RWPE2 (cell line): ENCODE results near the gene MRPL53.
A peak's percentile ranks its signal among the peaks of the same experiment; 100 is the strongest.

Experiments used
- ATAC-seq: fragments of 200-7000 bp; cut with Tn5 transposase; 3 replicates; pipeline ENCODE4 v1.9.1; 2021; ENCODE audit warnings: low read depth
- DNase-seq: peaks from one replicate; pipeline ENCODE4 v3.0.0-alpha.2; 2020; ENCODE audit warnings: low spot score
- H3K27ac ChIP-seq: fragments of 450-650 bp; 2 replicates; pipeline ENCODE4 v1.5.1; 2017; ENCODE audit warnings: mild to moderate bottlenecking; ENCODE audit not compliant: poor library complexity, severe bottlenecking
- H3K27me3 ChIP-seq: fragments of 250-450 bp; sonication (Bioruptor Pico); 2 replicates; pipeline ENCODE4 v1.5.1; 2021; ENCODE audit warnings: mild to moderate bottlenecking, moderate library complexity; ENCODE audit not compliant: insufficient read depth, poor library complexity, severe bottlenecking
- H3K36me3 ChIP-seq: fragments of 250-450 bp; sonication (Bioruptor Pico); 2 replicates; pipeline ENCODE4 v1.5.1; 2020; ENCODE audit warnings: low read depth, mild to moderate bottlenecking, moderate library complexity
- H3K4me1 ChIP-seq: fragments of 250-450 bp; sonication (Bioruptor Pico); 2 replicates; pipeline ENCODE4 v1.5.1; 2021; ENCODE audit warnings: mild to moderate bottlenecking, moderate library complexity; ENCODE audit not compliant: insufficient read depth, poor library complexity, severe bottlenecking
- H3K4me3 ChIP-seq: fragments of 250-450 bp; sonication (Bioruptor Pico); 2 replicates; pipeline ENCODE4 v1.5.1; 2021; ENCODE audit warnings: mild to moderate bottlenecking, moderate library complexity; ENCODE audit not compliant: severe bottlenecking
- H3K9me3 ChIP-seq: fragments of 250-450 bp; sonication (Bioruptor Pico); 2 replicates; pipeline ENCODE4 v1.5.1; 2021; ENCODE audit warnings: mild to moderate bottlenecking, moderate library complexity; ENCODE audit not compliant: severe bottlenecking
- TF ChIP-seq, protein P1 (sequence below): fragments of 450-650 bp; IDR thresholded peaks from one replicate; pipeline ENCODE4 v1.5.1; 2017; ENCODE audit warnings: mild to moderate bottlenecking, moderate library complexity; ENCODE audit not compliant: poor library complexity, severe bottlenecking

The MRPL53 gene

DNA sequence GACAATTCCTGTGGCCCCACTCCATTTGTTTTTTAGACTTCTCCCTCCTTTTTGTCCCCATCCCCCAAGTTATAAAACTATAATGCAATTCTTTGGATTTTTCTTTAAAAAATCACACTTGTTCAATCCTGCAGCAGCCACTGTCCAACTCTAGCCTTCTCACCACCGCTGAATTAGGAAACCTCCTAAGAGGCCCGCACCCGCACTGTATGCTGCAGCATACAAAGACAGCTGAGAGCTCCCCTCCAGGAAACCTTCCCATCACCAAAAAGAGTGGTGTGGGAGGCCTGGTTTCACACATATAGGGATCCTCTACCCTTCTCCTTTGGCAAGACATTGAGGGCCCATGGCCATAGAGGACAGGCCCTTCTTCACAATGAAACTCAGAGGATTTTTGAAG, 32.1 kb upstream of the MRPL53 start:
- Histone ChIP-seq H3K36me3 (peaks cover 19% of the 10 kb centered on the region), H3K27ac (peak overlapping the region; percentile 17), H3K4me3 (no peak overlapping the region), H3K4me1 (peaks cover 5% of the 10 kb centered on the region), H3K9me3 (no peaks in the 10 kb centered on the region), H3K27me3 (peaks cover 4% of the 10 kb centered on the region)
- TF ChIP-seq, protein P1, sequence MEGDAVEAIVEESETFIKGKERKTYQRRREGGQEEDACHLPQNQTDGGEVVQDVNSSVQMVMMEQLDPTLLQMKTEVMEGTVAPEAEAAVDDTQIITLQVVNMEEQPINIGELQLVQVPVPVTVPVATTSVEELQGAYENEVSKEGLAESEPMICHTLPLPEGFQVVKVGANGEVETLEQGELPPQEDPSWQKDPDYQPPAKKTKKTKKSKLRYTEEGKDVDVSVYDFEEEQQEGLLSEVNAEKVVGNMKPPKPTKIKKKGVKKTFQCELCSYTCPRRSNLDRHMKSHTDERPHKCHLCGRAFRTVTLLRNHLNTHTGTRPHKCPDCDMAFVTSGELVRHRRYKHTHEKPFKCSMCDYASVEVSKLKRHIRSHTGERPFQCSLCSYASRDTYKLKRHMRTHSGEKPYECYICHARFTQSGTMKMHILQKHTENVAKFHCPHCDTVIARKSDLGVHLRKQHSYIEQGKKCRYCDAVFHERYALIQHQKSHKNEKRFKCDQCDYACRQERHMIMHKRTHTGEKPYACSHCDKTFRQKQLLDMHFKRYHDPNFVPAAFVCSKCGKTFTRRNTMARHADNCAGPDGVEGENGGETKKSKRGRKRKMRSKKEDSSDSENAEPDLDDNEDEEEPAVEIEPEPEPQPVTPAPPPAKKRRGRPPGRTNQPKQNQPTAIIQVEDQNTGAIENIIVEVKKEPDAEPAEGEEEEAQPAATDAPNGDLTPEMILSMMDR = no peak
- ATAC-seq (no peak), DNase-seq (no peak)

DNA sequence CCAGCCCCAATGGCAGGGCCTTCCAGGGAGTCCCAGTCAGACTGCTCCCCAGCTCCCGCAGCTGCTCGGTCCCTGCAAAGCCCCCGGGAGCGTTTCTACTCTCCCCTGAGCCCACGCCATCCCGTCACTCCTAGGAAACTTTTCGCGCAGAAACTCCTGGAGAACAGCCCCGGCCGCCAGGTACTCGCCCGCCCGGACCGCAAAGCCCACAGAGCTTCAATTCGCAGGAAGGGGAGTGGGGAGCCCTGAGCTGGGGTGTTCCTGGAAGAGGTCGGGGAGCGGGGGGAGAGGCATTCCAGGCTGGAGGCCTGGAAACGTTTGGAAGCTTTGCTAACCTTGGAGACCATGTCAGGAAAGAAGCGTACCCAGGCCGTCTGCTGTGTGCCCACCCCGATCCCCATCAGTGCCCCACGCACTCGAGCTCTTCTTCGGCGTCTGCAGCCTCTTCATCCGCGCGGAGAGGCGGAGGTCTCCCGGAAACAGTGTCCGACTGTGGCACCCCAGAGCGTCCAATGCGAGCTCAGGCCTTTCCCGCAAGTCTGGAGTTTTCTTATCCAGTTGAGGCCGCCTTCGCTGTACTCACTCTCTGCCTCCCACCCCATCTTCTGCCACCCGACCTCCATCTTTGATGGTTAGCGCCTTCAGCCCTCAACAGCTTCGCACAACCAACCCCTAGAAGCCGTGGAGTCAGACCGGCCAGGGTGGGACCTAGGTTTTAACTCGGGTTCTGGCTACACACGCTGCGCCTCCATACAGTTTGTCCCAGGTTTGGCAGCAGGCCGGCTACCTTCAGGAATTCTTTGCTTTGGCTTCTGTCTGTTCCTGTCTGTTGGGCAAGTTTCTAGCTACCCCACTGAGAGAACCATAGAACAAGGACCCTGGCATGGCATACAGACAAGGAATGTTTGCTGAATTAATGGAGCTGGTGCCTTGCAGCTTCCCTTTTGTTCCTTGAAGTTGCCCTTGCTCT, 31.3 kb upstream of the MRPL53 start:
- H3K9me3 ChIP-seq = no peaks in the 10 kb centered on the region
- H3K27ac ChIP-seq = peak overlapping the region; percentile 17
- DNase-seq = peak; percentile 41
- peaks cover 12% of the 10 kb centered on the region for H3K27me3 ChIP-seq
- ATAC-seq = no peak
- peaks cover 19% of the 10 kb centered on the region for H3K36me3 ChIP-seq
- H3K4me1 ChIP-seq = peaks cover 9% of the 10 kb centered on the region
- TF ChIP-seq, protein P1 = peak; percentile 1
- H3K4me3 ChIP-seq = peak overlapping the region; percentile 25

DNA sequence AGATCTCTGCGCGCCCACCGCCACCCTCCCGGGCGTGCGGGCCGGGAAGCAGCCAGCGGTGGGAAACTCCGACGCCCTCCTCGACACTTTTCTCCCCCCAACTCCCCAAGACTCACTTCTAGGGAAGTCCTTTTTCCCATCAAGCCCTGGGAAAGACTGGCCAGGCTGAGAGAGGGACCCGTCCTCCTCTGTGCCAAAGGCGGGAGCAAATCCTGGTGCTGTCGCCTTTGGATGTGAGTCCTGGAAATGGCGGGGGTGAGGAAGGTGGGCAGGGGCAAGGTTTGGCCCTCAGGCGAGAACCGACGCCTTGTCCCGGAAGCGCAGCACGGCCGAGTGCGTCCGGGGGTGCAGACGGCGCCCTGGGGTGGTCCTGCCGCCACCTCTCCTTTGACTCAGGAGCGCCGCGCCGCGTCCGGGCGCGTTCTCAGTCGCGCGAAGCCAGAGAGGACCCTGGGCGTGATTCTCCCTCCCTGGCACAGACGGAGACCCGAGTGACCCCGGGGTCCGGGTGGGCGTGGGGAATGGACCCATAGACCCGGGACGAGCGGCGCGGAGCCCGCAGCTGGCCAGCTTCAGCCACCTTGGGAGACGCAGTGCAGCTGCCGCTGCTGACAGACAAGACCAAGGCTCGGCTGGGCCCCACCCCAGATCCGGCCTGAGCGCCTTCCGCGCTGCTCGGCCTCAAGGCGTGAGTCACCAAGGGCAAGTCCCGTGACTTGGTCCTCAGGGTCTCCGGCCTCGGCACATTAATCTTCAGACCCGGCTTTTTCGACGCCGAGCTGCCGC, 30.4 kb upstream of the MRPL53 start:
- TF ChIP-seq, protein P1 = peak; percentile 40
- peaks cover 13% of the 10 kb centered on the region for H3K4me1 ChIP-seq

DNA sequence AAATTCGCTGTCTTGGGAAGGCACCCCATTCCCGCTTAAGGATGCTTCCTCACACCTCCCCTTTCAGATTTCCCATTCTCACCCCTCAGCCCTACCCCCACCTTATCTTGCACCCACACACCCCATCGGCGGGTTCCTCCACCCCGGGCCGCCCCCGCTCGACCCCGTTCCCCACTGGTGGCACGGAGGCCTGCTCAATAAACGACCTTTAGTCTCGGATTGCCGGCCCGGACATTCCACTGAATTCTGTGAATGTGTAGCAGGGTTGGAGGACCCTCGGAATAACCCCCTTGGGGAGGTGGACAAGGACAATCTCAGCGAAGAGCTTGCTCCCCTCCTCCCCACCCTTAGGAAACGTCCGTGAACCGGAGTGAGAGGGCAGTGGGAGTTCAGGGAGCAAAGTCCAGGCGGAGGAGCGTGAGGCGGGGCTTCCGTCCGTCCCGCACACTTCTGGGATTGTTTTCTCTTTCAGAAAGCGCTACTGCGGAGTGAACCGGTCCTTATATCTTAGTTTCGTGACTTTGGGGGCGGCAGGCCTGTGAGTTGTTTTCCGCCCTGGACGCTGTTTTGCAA, 29.8 kb upstream of the MRPL53 start:
- Histone ChIP-seq H3K9me3 (no peaks in the 10 kb centered on the region), H3K27ac (no peak overlapping the region), H3K36me3 (peaks cover 19% of the 10 kb centered on the region), H3K4me1 (peaks cover 13% of the 10 kb centered on the region), H3K27me3 (peaks cover 14% of the 10 kb centered on the region), H3K4me3 (no peak overlapping the region)
- ATAC-seq = no peak
- TF ChIP-seq, protein P1 = no peak
- no peak for DNase-seq

More for the DNA sequence above, 30.4 kb upstream of the MRPL53 start:
- peaks cover 14% of the 10 kb centered on the region for H3K27me3 ChIP-seq
- peak overlapping the region; percentile 25 for H3K4me3 ChIP-seq
- ATAC-seq (peak; percentile 48), DNase-seq (peak; percentile 78)
- peak overlapping the region; percentile 5 for H3K27ac ChIP-seq
- no peaks in the 10 kb centered on the region for H3K9me3 ChIP-seq
- H3K36me3 ChIP-seq = peaks cover 19% of the 10 kb centered on the region
